GM18499 (cell line): Measurements from ENCODE around the gene ENPP3.
A peak's percentile ranks its signal among the peaks of the same experiment; 100 is the strongest.

Experiments used
- ATAC-seq: cut with Tn5 transposase; IDR thresholded peaks from one replicate; pipeline ENCODE4 v1.9.1; 2021; ENCODE audit warnings: moderate number of reproducible peaks; ENCODE audit not compliant: insufficient read depth, unreplicated experiment

The ENPP3 gene

GRCh38 chr6:131636880-131637792 lies at the start of gene ENPP3:
Gene ENPP3 (plus strand): TSS chr6:131637302. CDS start chr6:131637385, 83 bp downstream.
- no peak for ATAC-seq

- ATAC-seq: no peak
Observed at GRCh38 chr6:131587909-131588308, 49.2 kb upstream of the ENPP3 start.

GRCh38 chr6:131588643-131589042 lies 48.5 kb upstream of the ENPP3 start:
- ATAC-seq: no peak

GRCh38 chr6:131592935-131593334 lies 44.2 kb upstream of the ENPP3 start:
- no peak for ATAC-seq

DNA sequence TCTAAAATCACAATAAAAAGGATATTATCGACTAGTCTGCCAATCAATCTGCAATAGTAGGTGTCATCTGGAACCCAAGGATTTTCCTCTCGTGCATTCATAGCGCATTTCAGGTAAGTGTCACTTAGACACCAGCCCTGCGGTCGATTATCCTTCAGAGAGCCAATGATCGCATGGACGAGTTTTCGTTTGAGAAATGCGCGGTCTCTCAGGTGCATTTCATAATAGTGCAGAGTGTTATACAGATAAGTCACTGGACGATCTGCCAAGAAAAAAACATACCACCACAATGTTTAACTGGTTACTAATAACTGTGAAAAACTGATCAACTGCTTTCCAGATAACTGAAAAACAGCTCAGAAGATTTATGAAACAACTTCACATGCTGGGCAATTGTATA lies 43.0 kb upstream of the ENPP3 start:
- ATAC-seq: no peak

- ATAC-seq: no peak
Observed at GRCh38 chr6:131597446-131597845, 39.7 kb upstream of the ENPP3 start.

- no peak for ATAC-seq
Observed at GRCh38 chr6:131600716-131601115, 36.4 kb upstream of the ENPP3 start.

DNA sequence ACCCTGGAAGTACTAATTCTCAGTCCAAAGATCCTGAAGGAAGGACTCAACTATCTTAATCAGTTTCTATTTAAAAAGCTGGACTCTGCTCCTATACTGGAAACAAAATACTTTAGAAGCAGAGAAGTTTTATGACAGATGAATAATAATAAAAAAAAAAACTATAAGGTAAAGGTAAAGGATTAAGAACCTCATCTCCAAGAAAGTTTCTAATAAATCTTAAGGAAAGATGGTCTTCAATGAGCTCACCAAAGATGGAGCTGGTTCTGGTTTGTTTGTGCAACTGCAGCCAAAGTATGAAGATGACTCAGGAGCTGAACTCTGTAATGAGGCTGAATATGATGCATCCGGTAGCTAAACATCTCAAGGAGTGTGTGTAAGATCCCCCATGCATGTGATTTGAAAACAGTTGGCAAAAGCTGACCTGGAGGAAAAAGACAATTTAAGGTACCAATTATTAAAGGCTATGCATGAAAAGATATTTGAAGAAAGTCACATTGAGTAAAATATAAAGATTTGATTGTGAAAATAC lies 34.3 kb upstream of the ENPP3 start:
- ATAC-seq: no peak

DNA sequence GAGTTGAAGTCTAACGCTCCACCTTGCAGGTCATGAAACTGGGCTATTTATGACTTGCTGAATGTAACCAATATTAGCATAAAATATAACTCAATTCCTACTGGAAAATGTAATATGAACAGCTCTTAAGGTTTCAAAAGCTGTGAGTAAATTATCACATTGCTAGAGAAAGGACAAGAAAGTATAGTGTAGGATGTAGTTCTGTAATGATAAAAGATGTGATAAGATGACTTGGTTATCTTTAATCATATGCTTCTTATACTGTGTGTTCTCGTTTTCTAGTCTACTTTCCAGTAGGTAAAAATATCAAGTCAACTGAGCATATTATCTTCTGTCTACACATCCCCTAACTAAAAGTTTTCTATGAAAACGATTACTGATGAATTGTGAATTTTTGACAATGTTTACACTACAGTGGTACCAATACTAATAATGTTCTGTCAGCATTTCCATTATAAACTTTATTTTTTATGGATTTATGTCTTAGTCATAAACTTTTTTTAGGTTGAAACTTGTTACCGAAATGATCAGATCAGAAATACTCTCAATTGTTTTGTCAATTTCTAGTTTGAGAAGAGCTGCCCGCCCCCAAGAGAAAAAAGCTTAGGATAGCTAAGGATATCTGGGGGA lies 23.7 kb upstream of the ENPP3 start:
- no peak for ATAC-seq

- ATAC-seq: no peak
Observed at GRCh38 chr6:131615275-131615674, 21.8 kb upstream of the ENPP3 start.

- ATAC-seq: peak; percentile 90
Observed at GRCh38 chr6:131627724-131628682, 9.1 kb upstream of the ENPP3 start, which contains the start of gene MED23. Gene MED23 (minus strand): TSS chr6:131628242. CDS start chr6:131628049, 193 bp downstream.

DNA sequence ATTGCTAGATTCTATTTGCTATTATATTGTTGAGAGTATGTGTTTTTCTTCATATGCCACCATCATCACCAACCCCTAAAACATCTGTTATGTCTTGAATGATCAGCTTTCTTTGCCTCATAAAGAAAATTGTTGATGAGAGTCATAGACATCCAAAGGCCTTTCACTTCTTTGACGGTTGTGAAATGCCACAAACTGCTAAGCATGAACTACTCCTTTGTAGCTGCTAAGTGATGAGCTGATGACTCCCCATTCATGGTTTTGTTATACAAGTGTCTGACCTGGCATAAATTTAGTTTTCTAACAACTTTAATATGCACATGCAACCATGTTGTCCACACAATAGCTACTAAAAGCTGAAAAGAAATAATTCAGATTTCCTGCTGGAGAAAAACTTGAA lies 8.4 kb upstream of the ENPP3 start:
- no peak for ATAC-seq

DNA sequence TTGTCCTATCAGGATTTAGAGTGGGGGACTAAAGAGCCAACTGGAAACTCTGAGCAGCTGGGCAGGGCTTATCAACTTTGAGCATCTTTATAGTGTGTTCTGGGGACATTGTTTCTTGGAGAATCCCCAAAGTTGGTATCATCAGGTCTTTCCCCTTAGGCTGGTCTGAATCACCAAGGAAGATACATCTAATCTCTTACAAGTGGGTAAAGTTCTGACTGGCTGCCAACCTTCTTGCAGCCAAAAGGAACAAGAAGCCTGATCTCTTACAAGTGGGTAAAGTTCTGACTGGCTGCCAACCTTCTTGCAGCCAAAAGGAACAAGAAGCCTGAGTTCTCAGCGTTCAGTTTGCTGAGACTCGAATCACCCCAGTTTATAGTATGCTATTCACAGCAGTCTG lies 7.5 kb upstream of the ENPP3 start:
- no peak for ATAC-seq

GRCh38 chr6:131631625-131632289 lies 5.3 kb upstream of the ENPP3 start:
- ATAC-seq: no peak

- ATAC-seq: peak; percentile 78
Observed at GRCh38 chr6:131635384-131636340, 1.4 kb upstream of the ENPP3 start.

DNA sequence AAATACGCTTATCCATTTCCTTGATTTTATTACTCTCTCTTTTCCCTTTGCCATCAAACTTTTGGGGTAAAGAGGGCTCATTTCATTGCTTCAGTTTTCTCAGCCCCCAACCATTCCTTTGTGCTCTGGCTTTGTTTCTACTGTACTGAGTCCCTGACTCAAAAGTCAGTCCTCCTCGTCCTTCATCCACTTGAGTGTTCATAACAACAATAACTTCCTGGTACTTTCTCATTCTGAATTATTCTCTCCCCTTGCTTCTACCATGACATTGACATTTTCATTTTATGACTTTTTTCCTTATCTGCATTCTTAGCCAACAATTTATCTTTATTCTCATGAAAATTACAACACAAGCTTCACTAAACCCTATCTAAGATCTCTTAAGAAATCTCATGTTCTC lies 911 bp downstream of the ENPP3 start:
- ATAC-seq: no peak

DNA sequence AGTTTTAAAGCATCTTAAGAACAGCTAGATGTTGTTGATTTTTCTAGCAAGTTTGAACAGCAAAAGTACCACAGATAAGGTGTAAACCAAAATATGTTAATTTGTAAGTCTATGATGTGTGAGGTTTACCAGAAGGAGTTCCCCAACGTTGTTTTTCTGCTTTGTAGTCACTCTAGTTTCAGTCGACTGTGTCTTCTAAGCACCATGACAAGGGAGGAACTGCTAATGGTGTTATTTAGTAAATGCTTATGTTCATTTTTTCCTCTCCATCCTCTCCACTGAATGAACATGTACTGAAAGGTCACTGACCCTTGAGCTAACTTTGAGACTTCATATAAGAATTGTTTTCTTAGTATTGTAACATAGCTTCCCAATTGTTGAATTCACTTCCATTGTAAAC lies 3.0 kb downstream of the ENPP3 start:
- ATAC-seq: no peak

DNA sequence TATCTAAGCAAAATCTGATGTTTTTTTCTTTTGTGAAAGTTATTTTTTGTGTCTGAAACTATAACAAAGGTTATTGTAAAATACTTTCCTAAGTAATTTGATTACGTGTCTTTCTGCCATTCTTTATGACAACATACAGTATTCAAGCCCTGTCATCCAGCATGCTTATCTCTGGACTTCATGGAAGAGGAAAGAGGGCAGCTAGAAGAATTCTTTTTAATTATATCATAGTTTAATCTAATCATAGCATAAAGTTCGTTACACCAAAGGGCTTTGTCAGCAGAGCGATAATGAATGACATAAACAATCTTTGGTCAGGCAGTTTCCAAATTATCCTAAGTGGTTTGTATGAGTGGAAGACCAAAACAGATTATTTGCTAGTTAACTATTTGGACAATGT lies 3.5 kb downstream of the ENPP3 start:
- no peak for ATAC-seq

DNA sequence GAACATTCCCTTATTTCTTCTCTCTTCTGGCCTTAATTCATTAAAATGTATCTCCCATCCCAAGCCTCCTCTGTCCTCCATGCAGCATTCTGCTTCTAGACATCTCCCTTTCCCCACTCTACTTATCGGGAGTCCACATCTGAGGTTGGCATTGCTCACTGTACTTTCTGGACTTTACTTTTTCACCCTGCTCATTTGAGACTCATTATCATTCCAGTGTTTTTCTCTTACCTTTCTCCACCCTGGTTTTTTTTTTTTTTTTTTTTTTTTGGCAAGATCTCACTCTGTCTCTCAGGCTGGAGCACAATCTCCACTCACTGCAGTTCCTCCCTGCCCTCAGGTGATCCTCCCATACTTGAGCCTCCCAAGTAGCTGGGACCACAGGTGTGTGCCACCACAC lies 4.5 kb downstream of the ENPP3 start:
- ATAC-seq: no peak
